Globus pallidus (tissue), 1 donor: ENCODE data around the gene DRC3.

Source experiments
- DNase-seq: peaks from one replicate; pipeline ENCODE4 v3.0.0-alpha.2; 2015; ENCODE audit warnings: low spot score

Gene DRC3

DNA sequence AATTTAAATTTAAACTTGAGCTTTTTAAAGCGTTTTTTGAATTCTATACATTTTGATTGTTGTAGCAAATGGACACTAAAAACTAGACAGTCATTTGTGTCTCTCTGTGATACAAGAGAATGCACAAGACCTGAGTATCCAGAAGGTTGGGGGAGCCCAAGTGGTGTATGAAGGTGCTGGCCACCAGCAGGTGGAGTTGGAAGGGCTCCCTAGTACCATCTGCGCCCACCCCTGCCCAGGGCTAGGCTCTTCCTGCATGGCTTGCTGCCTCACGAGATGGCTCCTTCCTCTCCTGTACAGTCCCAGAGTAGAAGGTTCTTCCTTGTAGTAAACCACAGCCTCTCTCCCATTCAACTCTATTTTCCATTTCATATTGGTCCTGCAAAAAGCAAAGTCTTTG, 83.6 kb downstream of the DRC3 start:
- DNase-seq: no peak

DNA sequence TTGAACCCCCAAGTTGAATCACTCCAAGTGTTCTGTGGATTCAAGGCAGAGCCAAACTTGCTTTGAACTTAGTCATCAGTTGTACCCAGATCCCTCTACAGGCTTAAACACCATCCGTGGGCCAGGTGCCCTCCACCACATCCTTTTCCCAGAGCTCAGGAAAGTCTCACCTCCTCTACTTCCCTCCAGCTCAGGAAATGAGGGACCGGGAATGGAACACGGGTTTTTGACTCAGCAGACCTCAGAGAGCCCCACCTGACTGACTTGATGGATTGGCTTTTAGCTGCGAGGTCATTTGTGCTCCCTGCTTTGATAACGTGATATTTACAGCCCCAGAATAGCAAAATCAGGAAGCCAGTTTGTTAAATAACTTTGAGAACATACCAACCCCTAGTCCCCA, 86.6 kb downstream of the DRC3 start:
- DNase-seq: no peak

DNA sequence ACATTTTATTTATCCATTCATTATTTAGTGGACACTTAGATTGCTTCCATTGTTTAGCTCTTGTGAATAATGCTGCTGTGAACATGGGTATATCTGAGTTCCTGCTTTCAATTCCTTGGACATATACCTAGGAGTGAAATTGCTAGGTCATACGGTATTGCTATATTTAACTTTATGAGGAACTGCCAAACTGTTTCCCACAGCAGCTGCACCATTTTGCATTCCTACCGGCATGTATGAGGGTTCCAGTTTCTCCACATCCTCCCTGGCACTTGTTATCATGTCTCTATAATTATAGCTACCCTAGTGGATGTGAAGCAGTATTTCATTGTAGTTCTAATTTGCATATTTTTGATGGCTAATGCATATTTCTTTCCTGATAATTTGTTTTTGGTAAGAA, 91.4 kb downstream of the DRC3 start:
- DNase-seq: no peak

DNA sequence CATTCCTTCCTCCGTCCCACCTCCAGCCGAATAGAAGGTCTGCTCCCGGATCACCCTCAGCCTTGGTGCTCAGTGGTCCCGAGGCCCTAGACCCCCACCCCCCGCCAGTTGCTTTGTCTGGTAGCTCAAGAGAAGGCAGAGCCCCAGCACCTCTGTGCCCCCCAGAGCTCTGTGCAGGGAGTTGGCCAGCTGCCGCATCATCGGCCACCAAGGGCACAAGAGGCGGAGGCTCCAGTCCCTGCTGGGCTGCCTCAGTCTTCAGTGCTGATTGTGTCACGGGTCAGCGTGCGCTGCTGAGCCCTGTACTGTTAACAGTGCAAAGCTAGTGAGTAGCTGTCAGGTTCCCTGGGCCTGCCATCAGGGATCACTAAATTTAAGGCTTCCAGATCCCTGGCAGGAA, 92.9 kb downstream of the DRC3 start:
- DNase-seq: no peak
